ENCODE results near the gene RPL14.

DNA sequence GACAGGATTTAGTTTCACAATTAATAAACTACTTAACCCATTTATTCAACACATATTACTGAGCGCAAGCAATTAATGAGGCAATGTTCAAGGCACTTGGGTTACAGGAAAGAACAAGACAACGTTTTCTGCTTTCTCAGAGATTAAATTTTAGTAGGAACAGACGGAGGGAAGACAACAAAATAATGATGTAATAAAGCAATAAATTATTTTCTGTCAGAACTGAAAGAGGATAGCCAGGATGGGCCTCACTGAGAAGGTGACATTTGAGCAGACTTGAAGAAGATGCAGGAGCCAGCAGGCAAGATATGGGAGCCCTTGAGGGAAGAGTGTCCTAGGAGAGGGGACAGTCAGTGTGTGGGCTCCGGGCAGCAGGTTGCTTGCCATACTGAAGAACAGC is 11.3 kb upstream of the RPL14 start:
- TF ChIP-seq RB1 (IDR thresholded peaks at IDR 0.05; ENCODE audit: borderline replicate concordance) (no peak), EZH2 (IDR thresholded peaks at IDR 0.05; ENCODE audit: borderline replicate concordance, control insufficient read depth, low read depth, low read length) (no peak), JUND (IDR thresholded peaks at IDR 0.05; ENCODE audit: low read depth, low read length) (no peak), YY1 (IDR thresholded peaks at IDR 0.05; ENCODE audit: low read depth, low read length) (no peak), POLR2AphosphoS5 (IDR thresholded peaks at IDR 0.05; ENCODE audit: low read length) (no peak), FOS (IDR thresholded peaks at IDR 0.05; ENCODE audit: borderline replicate concordance, extremely low read depth, insufficient read length) (no peak)
- TF ChIP-seq, protein P1, sequence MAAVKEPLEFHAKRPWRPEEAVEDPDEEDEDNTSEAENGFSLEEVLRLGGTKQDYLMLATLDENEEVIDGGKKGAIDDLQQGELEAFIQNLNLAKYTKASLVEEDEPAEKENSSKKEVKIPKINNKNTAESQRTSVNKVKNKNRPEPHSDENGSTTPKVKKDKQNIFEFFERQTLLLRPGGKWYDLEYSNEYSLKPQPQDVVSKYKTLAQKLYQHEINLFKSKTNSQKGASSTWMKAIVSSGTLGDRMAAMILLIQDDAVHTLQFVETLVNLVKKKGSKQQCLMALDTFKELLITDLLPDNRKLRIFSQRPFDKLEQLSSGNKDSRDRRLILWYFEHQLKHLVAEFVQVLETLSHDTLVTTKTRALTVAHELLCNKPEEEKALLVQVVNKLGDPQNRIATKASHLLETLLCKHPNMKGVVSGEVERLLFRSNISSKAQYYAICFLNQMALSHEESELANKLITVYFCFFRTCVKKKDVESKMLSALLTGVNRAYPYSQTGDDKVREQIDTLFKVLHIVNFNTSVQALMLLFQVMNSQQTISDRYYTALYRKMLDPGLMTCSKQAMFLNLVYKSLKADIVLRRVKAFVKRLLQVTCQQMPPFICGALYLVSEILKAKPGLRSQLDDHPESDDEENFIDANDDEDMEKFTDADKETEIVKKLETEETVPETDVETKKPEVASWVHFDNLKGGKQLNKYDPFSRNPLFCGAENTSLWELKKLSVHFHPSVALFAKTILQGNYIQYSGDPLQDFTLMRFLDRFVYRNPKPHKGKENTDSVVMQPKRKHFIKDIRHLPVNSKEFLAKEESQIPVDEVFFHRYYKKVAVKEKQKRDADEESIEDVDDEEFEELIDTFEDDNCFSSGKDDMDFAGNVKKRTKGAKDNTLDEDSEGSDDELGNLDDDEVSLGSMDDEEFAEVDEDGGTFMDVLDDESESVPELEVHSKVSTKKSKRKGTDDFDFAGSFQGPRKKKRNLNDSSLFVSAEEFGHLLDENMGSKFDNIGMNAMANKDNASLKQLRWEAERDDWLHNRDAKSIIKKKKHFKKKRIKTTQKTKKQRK (IDR thresholded peaks at IDR 0.05; ENCODE audit: low read depth, low read length) = no peak
- TF ChIP-seq, protein P2, sequence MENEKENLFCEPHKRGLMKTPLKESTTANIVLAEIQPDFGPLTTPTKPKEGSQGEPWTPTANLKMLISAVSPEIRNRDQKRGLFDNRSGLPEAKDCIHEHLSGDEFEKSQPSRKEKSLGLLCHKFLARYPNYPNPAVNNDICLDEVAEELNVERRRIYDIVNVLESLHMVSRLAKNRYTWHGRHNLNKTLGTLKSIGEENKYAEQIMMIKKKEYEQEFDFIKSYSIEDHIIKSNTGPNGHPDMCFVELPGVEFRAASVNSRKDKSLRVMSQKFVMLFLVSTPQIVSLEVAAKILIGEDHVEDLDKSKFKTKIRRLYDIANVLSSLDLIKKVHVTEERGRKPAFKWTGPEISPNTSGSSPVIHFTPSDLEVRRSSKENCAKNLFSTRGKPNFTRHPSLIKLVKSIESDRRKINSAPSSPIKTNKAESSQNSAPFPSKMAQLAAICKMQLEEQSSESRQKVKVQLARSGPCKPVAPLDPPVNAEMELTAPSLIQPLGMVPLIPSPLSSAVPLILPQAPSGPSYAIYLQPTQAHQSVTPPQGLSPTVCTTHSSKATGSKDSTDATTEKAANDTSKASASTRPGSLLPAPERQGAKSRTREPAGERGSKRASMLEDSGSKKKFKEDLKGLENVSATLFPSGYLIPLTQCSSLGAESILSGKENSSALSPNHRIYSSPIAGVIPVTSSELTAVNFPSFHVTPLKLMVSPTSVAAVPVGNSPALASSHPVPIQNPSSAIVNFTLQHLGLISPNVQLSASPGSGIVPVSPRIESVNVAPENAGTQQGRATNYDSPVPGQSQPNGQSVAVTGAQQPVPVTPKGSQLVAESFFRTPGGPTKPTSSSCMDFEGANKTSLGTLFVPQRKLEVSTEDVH (IDR thresholded peaks at IDR 0.05; ENCODE audit: low read depth, partially characterized antibody) = no peak
- TF ChIP-seq, protein P3, sequence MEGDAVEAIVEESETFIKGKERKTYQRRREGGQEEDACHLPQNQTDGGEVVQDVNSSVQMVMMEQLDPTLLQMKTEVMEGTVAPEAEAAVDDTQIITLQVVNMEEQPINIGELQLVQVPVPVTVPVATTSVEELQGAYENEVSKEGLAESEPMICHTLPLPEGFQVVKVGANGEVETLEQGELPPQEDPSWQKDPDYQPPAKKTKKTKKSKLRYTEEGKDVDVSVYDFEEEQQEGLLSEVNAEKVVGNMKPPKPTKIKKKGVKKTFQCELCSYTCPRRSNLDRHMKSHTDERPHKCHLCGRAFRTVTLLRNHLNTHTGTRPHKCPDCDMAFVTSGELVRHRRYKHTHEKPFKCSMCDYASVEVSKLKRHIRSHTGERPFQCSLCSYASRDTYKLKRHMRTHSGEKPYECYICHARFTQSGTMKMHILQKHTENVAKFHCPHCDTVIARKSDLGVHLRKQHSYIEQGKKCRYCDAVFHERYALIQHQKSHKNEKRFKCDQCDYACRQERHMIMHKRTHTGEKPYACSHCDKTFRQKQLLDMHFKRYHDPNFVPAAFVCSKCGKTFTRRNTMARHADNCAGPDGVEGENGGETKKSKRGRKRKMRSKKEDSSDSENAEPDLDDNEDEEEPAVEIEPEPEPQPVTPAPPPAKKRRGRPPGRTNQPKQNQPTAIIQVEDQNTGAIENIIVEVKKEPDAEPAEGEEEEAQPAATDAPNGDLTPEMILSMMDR (IDR thresholded peaks at IDR 0.05 in 2 of 3, conservative IDR thresholded peaks at IDR 0.05 in 1 of 3; ENCODE audit: control insufficient read depth in 2 of 3, extremely low read depth in 1 of 3, insufficient read depth in 1 of 3, low read depth in 3 of 3, low read length in 3 of 3) = no peak
- TF ChIP-seq, protein P4, sequence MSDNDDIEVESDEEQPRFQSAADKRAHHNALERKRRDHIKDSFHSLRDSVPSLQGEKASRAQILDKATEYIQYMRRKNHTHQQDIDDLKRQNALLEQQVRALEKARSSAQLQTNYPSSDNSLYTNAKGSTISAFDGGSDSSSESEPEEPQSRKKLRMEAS (IDR thresholded peaks at IDR 0.05; ENCODE audit: low read depth, low read length) = no peak
- TF ChIP-seq, protein P5, sequence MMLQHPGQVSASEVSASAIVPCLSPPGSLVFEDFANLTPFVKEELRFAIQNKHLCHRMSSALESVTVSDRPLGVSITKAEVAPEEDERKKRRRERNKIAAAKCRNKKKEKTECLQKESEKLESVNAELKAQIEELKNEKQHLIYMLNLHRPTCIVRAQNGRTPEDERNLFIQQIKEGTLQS (IDR thresholded peaks at IDR 0.05; ENCODE audit: borderline replicate concordance, extremely low read depth, low read depth, low read length) = no peak
- TF ChIP-seq, protein P6, sequence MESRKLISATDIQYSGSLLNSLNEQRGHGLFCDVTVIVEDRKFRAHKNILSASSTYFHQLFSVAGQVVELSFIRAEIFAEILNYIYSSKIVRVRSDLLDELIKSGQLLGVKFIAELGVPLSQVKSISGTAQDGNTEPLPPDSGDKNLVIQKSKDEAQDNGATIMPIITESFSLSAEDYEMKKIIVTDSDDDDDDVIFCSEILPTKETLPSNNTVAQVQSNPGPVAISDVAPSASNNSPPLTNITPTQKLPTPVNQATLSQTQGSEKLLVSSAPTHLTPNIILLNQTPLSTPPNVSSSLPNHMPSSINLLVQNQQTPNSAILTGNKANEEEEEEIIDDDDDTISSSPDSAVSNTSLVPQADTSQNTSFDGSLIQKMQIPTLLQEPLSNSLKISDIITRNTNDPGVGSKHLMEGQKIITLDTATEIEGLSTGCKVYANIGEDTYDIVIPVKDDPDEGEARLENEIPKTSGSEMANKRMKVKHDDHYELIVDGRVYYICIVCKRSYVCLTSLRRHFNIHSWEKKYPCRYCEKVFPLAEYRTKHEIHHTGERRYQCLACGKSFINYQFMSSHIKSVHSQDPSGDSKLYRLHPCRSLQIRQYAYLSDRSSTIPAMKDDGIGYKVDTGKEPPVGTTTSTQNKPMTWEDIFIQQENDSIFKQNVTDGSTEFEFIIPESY (IDR thresholded peaks at IDR 0.05) = no peak

Data from GM12878 (cell line).